H9 (cell line): ENCODE data around the gene CTNNA3. TPM values are rescaled to one million over a fixed set of nuclear protein-coding genes. Genes with fewer than 3 reads are reported as not detected.

ENCODE experiments used
- DNase-seq: peaks from one replicate; pipeline ENCODE4 v3.0.0-alpha.2; 2017
- H2AFZ ChIP-seq: one replicate; pipeline ENCODE4 v1.6.1; 2013; ENCODE audit warnings: mild to moderate bottlenecking, low read length, control low read depth, moderate library complexity
- H2AK5ac ChIP-seq: 2 replicates; pipeline ENCODE4 v1.6.1; 2013; ENCODE audit warnings: low read length, control low read depth, mixed read lengths; ENCODE audit not compliant: insufficient read length
- H2BK120ac ChIP-seq: one replicate; pipeline ENCODE4 v1.6.1; 2013; ENCODE audit warnings: low read depth, mild to moderate bottlenecking, low read length, control low read depth, inconsistent platforms; ENCODE audit not compliant: poor library complexity, severe bottlenecking
- H2BK12ac ChIP-seq: 2 replicates; pipeline ENCODE4 v1.6.1; 2013; ENCODE audit warnings: low read length, control low read depth, mixed read lengths, low read depth; ENCODE audit not compliant: insufficient read length
- H2BK15ac ChIP-seq: 2 replicates; pipeline ENCODE4 v1.6.1; 2013; ENCODE audit warnings: low read depth, low read length, control low read depth
- H2BK20ac ChIP-seq: one replicate; pipeline ENCODE4 v1.6.1; 2013; ENCODE audit warnings: low read depth, mild to moderate bottlenecking, low read length, control low read depth, inconsistent platforms; ENCODE audit not compliant: poor library complexity, severe bottlenecking
- H2BK5ac ChIP-seq: 2 replicates; pipeline ENCODE4 v1.6.1; 2013; ENCODE audit warnings: low read length, control low read depth, mixed read lengths; ENCODE audit not compliant: insufficient read length
- H3K14ac ChIP-seq: 2 replicates; pipeline ENCODE4 v1.6.1; 2013; ENCODE audit warnings: low read length, control low read depth; ENCODE audit not compliant: insufficient read depth
- H3K18ac ChIP-seq: 2 replicates; pipeline ENCODE4 v1.6.1; 2013; ENCODE audit warnings: low read depth, mild to moderate bottlenecking, mixed read lengths, low read length, control low read depth; ENCODE audit not compliant: insufficient read length
- H3K23ac ChIP-seq: 2 replicates; pipeline ENCODE4 v1.6.1; 2013; ENCODE audit warnings: low read length, control low read depth, mixed read lengths, low read depth; ENCODE audit not compliant: insufficient read length
- H3K23me2 ChIP-seq: 2 replicates; pipeline ENCODE4 v1.6.1; 2013; ENCODE audit warnings: low read depth, mild to moderate bottlenecking, mixed read lengths, low read length, control low read depth; ENCODE audit not compliant: insufficient read length, poor library complexity, severe bottlenecking
- H3K27ac ChIP-seq: 2 replicates; pipeline ENCODE4 v1.5.1; 2013; ENCODE audit warnings: low read length, control low read depth, mixed read lengths, low read depth; ENCODE audit not compliant: insufficient read length
- H3K27me3 ChIP-seq: 2 replicates; pipeline ENCODE4 v1.6.1; 2013; ENCODE audit warnings: low read length, control low read depth, inconsistent platforms; ENCODE audit not compliant: insufficient read depth
- H3K4ac ChIP-seq: 2 replicates; pipeline ENCODE4 v1.6.1; 2013; ENCODE audit warnings: low read depth, mild to moderate bottlenecking, control low read depth, inconsistent platforms, low read length, moderate library complexity
- H3K4me1 ChIP-seq: 2 replicates; pipeline ENCODE4 v1.6.1; 2013; ENCODE audit warnings: low read length, control low read depth, inconsistent platforms; ENCODE audit not compliant: insufficient read depth
- H3K4me2 ChIP-seq: 2 replicates; pipeline ENCODE4 v1.6.1; 2013; ENCODE audit warnings: low read length, control low read depth, mixed read lengths; ENCODE audit not compliant: insufficient read length, insufficient read depth
- H3K56ac ChIP-seq: 2 replicates; pipeline ENCODE4 v1.6.1; 2013; ENCODE audit warnings: low read depth, mild to moderate bottlenecking, mixed read lengths, low read length, control low read depth; ENCODE audit not compliant: insufficient read length
- H3K79me1 ChIP-seq: 2 replicates; pipeline ENCODE4 v1.6.1; 2013; ENCODE audit warnings: low read depth, mild to moderate bottlenecking, moderate library complexity, low read length, control low read depth, inconsistent platforms; ENCODE audit not compliant: insufficient read depth, poor library complexity, severe bottlenecking
- H3K79me2 ChIP-seq: 2 replicates; pipeline ENCODE4 v1.6.1; 2013; ENCODE audit warnings: low read length, control low read depth, inconsistent platforms; ENCODE audit not compliant: insufficient read depth
- H3K9ac ChIP-seq: 2 replicates; pipeline ENCODE4 v1.6.1; 2013; ENCODE audit warnings: low read length, control low read depth, mixed read lengths; ENCODE audit not compliant: insufficient read length; ENCODE audit errors: extremely low read depth
- H3K9me3 ChIP-seq: one replicate; pipeline ENCODE4 v1.6.1; 2013; ENCODE audit warnings: low read depth, low read length, inconsistent platforms; ENCODE audit not compliant: control insufficient read depth
- H3T11ph ChIP-seq: one replicate; pipeline ENCODE4 v1.6.1; 2013; ENCODE audit warnings: mild to moderate bottlenecking, low read length, control low read depth, inconsistent platforms
- H4K20me1 ChIP-seq: one replicate; pipeline ENCODE4 v1.6.1; 2013; ENCODE audit not compliant: control insufficient read depth, insufficient read length, insufficient read depth
- H4K5ac ChIP-seq: 2 replicates; pipeline ENCODE4 v1.6.1; 2013; ENCODE audit warnings: low read depth, mild to moderate bottlenecking, mixed read lengths, low read length, control low read depth; ENCODE audit not compliant: insufficient read length
- H4K8ac ChIP-seq: replicated peaks from 2 replicates; pipeline ENCODE4 v1.6.1; 2013; ENCODE audit warnings: low read length, control low read depth, mixed read lengths, low read depth; ENCODE audit not compliant: insufficient read length
- H4K91ac ChIP-seq: 2 replicates; pipeline ENCODE4 v1.6.1; 2013; ENCODE audit warnings: low read depth, mild to moderate bottlenecking, moderate library complexity, mixed read lengths, low read length, control low read depth; ENCODE audit not compliant: insufficient read length
- H3K27ac Mint-ChIP-seq, 3 experiments: 2 replicates in 2 of 3; 3 replicates in 1 of 3; pipeline ENCODE4 v1.8.0; 2020 to 2021; ENCODE audit warnings: mixed read lengths in 3 of 3, mild to moderate bottlenecking in 1 of 3, moderate library complexity in 1 of 3
- H3K27me3 Mint-ChIP-seq: 2 replicates; pipeline ENCODE4 v1.8.0; 2021; ENCODE audit warnings: low read depth, mild to moderate bottlenecking, moderate library complexity, mixed read lengths
- H3K36me3 Mint-ChIP-seq, 3 experiments: 2 replicates in 2 of 3; 3 replicates in 1 of 3; pipeline ENCODE4 v1.8.0; 2020 to 2021; ENCODE audit warnings: low read depth in 3 of 3, mixed read lengths in 3 of 3; ENCODE audit not compliant: insufficient read depth in 1 of 3
- H3K4me1 Mint-ChIP-seq, 2 experiments: 2 replicates each; pipeline ENCODE4 v1.8.0; 2020; ENCODE audit warnings: mixed read lengths in 2 of 2
- H3K4me3 Mint-ChIP-seq, 2 experiments: 2 replicates in 1 of 2; 3 replicates in 1 of 2; pipeline ENCODE4 v1.8.0; 2020 to 2021; ENCODE audit warnings: mild to moderate bottlenecking in 2 of 2, mixed read lengths in 2 of 2, moderate library complexity in 1 of 2
- H3K9me3 Mint-ChIP-seq, 2 experiments: 2 replicates in 1 of 2; 3 replicates in 1 of 2; pipeline ENCODE4 v1.8.0; 2020; ENCODE audit warnings: mild to moderate bottlenecking in 2 of 2, mixed read lengths in 2 of 2, moderate library complexity in 1 of 2
- WGBS: extraction: QIAGEN DNeasy Blood & Tissue Kit; methylation state at CpG from one replicate; pipeline ENCODE4 v1.1.7; 2013; ENCODE audit warnings: missing lambda C conversion rate, low lambda C conversion rate, mixed read lengths; ENCODE audit not compliant: insufficient read length; ENCODE audit errors: extremely low coverage; 5-methylcytosine and 5-hydroxymethylcytosine counted together
- total RNA-seq: library from RNA; stranded (reverse); gene quantifications from 2 replicates; pipeline ENCODE4 v1.2.1, GENCODE V29; 2021
- TF ChIP-seq, protein P1 (sequence below): fragments of 200-600 bp; sonication (generic); conservative IDR thresholded peaks from 3 replicates; pipeline ENCODE4 v1.8.0; 2021; ENCODE audit warnings: antibody characterized with exemption, mild to moderate bottlenecking

The CTNNA3 gene
- total RNA-seq, 1 experiment from 2014 or later: 3.3 TPM

DNA sequence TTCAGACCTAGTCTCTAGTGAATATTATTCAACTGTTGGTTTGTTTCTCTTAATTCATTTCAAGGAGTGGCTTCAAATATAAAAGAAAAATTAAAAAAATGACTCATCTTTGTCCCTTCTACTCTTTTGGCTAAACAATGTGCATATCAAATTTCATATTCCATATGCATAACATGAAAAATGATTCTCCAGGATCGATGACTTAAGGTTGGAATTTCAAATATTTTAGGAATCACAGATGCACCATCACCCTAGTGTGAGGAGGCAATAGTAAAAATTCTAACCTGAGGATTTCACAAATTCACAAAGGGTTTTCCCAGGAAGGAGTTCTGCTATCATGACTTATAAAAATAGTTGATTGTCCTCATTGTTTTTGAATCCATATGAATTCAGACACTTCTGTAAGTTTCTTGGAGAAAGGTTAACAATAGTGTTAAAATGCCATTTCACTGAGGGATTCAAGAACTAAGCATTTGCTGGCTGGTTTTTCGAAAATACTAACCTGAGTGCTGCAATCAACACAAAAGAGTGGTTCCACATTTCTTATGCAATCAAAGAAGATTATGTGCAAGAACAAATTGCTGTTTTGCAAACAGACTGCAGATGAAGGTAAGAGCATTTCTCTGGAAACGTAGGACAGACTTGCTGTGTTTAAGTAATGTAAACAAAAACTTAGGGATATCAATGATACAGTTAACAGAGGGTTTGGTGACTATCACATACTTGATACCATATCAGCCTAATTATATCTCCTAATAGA, 1317.7 kb downstream of the CTNNA3 start:
- Histone ChIP-seq H3K18ac (no peak overlapping the region), H3K4me2 (no peak overlapping the region), H3K23me2 (no peaks in the 10 kb centered on the region), H2BK12ac (no peak overlapping the region), H2BK20ac (no peak overlapping the region), H2BK5ac (no peak overlapping the region), H3K9me3 (no peaks in the 10 kb centered on the region), H2AK5ac (no peak overlapping the region), H4K5ac (no peak overlapping the region), H3K4ac (no peak overlapping the region), H4K91ac (no peak overlapping the region), H2BK120ac (no peak overlapping the region), H3K9ac (no peak overlapping the region), H3K56ac (no peak overlapping the region), H3K4me1 (peaks cover 5% of the 10 kb centered on the region; the same call in 1 of the 2 replicates), H2BK15ac (no peak overlapping the region), H3T11ph (no peak overlapping the region), H4K8ac (no peak overlapping the region), H2AFZ (no peak overlapping the region), H3K14ac (no peak overlapping the region), H4K20me1 (no peaks in the 10 kb centered on the region), H3K79me2 (no peaks in the 10 kb centered on the region), H3K27ac (peak overlapping the region; percentile 81), H3K27me3 (no peaks in the 10 kb centered on the region), H3K23ac (no peak overlapping the region), H3K79me1 (no peaks in the 10 kb centered on the region)
- DNase-seq: no peak
- no peak overlapping the region for H3K4me3 Mint-ChIP-seq
- peak overlapping the region; percentile 68 to 83 (median 82); a peak in 6 of 7 replicates for H3K27ac Mint-ChIP-seq
- no CpG with 5 or more reads among the region's 3 CpGs for WGBS
- H3K9me3 Mint-ChIP-seq: peaks cover 0 to 2% of the 10 kb centered on the region in 2 experiments; a peak in 2 of 5 replicates
- H3K36me3 Mint-ChIP-seq: peaks cover 0 to 2% (median 0%) of the 10 kb centered on the region in 3 experiments; a peak in 3 of 7 replicates
- peaks cover 9 to 16% of the 10 kb centered on the region in 2 experiments for H3K4me1 Mint-ChIP-seq
- TF ChIP-seq, protein P1, sequence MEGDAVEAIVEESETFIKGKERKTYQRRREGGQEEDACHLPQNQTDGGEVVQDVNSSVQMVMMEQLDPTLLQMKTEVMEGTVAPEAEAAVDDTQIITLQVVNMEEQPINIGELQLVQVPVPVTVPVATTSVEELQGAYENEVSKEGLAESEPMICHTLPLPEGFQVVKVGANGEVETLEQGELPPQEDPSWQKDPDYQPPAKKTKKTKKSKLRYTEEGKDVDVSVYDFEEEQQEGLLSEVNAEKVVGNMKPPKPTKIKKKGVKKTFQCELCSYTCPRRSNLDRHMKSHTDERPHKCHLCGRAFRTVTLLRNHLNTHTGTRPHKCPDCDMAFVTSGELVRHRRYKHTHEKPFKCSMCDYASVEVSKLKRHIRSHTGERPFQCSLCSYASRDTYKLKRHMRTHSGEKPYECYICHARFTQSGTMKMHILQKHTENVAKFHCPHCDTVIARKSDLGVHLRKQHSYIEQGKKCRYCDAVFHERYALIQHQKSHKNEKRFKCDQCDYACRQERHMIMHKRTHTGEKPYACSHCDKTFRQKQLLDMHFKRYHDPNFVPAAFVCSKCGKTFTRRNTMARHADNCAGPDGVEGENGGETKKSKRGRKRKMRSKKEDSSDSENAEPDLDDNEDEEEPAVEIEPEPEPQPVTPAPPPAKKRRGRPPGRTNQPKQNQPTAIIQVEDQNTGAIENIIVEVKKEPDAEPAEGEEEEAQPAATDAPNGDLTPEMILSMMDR: no peak
- no peaks in the 10 kb centered on the region for H3K27me3 Mint-ChIP-seq
